ENCODE measurements around the gene HSD17B8.

DNA sequence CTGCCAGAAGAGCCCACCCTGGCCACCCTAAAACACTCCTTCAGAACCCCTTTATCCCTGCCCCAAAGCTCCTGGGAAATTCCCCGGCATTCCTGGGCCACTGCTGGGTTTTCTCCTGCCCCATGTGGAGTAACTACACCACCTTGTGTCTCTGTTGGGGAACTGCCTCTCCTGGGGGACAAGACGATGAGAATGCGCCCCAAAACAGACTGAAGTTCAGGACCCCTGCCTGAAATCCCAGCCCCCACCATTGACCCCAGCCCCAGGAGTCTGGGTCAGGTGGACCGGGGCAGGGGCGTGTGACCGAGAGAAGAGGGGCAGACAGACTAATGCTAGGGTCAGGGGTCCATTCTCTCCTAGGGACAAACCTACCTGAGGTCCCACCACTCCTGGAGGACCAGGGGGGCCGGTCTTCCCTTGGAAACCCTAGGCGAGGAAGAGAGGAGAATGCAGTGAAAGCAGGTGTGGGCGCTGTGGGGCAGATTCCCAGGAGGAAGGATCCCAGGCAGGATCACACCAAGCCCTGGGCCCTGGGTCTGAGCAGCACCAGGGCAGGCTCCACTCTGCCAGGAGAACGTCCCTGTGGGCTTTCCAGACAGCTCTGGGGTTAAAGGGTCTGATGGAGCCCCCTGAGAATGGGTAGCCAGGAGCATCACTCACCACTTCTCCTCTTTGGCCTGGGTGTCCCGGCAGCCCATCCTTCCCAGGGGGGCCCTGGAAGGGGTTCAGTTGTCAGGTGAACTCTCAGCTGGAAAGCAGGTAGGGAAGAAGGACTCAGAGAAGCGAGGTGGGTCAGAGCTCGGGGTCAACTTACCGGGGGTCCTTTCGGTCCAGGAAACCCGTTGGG lies 31.5 kb upstream of the HSD17B8 start:
- TF ChIP-seq, protein P1, sequence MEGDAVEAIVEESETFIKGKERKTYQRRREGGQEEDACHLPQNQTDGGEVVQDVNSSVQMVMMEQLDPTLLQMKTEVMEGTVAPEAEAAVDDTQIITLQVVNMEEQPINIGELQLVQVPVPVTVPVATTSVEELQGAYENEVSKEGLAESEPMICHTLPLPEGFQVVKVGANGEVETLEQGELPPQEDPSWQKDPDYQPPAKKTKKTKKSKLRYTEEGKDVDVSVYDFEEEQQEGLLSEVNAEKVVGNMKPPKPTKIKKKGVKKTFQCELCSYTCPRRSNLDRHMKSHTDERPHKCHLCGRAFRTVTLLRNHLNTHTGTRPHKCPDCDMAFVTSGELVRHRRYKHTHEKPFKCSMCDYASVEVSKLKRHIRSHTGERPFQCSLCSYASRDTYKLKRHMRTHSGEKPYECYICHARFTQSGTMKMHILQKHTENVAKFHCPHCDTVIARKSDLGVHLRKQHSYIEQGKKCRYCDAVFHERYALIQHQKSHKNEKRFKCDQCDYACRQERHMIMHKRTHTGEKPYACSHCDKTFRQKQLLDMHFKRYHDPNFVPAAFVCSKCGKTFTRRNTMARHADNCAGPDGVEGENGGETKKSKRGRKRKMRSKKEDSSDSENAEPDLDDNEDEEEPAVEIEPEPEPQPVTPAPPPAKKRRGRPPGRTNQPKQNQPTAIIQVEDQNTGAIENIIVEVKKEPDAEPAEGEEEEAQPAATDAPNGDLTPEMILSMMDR (IDR thresholded peaks at IDR 0.05), result peak in 1 of 3 donors; percentile 37
- no peak for TF ChIP-seq POLR2A (IDR thresholded peaks at IDR 0.05)

Data from lower leg skin (tissue), 3 donors.